ENCODE results near the gene MTERF4.

DNA sequence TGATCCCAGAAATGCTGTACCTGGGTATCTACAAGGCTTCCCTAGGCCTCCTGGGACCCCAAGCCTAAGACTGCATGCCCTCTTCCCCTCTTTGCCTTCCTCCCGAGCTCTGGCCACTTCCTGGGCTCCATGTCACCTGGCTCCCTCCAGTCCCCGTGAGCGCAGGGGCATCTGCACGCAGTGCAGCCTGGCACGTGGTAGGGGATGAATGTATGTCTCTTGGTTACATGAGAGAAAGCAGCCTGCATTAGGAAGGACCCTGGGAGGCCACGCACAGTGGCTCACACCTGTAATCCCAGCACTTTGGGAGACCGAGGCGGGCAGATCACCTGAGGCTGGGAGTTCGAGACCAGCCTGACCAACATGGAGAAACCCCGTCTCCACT is 31.3 kb upstream of the MTERF4 start:
- TF ChIP-seq, protein P1, sequence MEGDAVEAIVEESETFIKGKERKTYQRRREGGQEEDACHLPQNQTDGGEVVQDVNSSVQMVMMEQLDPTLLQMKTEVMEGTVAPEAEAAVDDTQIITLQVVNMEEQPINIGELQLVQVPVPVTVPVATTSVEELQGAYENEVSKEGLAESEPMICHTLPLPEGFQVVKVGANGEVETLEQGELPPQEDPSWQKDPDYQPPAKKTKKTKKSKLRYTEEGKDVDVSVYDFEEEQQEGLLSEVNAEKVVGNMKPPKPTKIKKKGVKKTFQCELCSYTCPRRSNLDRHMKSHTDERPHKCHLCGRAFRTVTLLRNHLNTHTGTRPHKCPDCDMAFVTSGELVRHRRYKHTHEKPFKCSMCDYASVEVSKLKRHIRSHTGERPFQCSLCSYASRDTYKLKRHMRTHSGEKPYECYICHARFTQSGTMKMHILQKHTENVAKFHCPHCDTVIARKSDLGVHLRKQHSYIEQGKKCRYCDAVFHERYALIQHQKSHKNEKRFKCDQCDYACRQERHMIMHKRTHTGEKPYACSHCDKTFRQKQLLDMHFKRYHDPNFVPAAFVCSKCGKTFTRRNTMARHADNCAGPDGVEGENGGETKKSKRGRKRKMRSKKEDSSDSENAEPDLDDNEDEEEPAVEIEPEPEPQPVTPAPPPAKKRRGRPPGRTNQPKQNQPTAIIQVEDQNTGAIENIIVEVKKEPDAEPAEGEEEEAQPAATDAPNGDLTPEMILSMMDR (IDR thresholded peaks at IDR 0.05): no peak
- no peak for TF ChIP-seq POLR2A (IDR thresholded peaks at IDR 0.05)

Data from thyroid gland (tissue), 4 donors.